Chondrocyte (in vitro differentiated cells): ENCODE results near the gene ITGB4. TPM values are rescaled to one million over a fixed set of nuclear protein-coding genes. Genes with fewer than 3 reads are reported as not detected.
"Not testable (repeated sequence)": the region's sequence is repeated elsewhere in the genome, so short reads cannot be mapped to it uniquely, and the experiment has no call there.

Source experiments
- DNase-seq: peaks from one replicate; pipeline ENCODE4 v3.0.0; 2021; ENCODE audit warnings: mixed read lengths, low spot score
- H3K27ac Mint-ChIP-seq: one replicate; pipeline ENCODE4 v1.8.0; 2021; ENCODE audit warnings: mild to moderate bottlenecking, moderate library complexity, mixed read lengths; ENCODE audit not compliant: unreplicated experiment
- H3K27me3 Mint-ChIP-seq: 2 replicates; pipeline ENCODE4 v1.8.0; 2021; ENCODE audit warnings: low read depth, mixed read lengths
- H3K36me3 Mint-ChIP-seq: 2 replicates; pipeline ENCODE4 v1.8.0; 2021; ENCODE audit warnings: low read depth, mixed read lengths
- H3K4me1 Mint-ChIP-seq: 2 replicates; pipeline ENCODE4 v1.8.0; 2021; ENCODE audit warnings: low read depth, mild to moderate bottlenecking, mixed read lengths
- H3K4me3 Mint-ChIP-seq: one replicate; pipeline ENCODE4 v1.8.0; 2021; ENCODE audit warnings: mild to moderate bottlenecking, moderate library complexity, mixed read lengths; ENCODE audit not compliant: unreplicated experiment
- H3K9me3 Mint-ChIP-seq: 2 replicates; pipeline ENCODE4 v1.8.0; 2021; ENCODE audit warnings: low read depth, mixed read lengths
- CTCF ChIP-seq: fragments of 200-600 bp; sonication (generic); IDR thresholded peaks from 2 replicates; pipeline ENCODE4 v1.5.0; 2021; ENCODE audit warnings: antibody characterized with exemption, mild to moderate bottlenecking, moderate library complexity
- total RNA-seq: library from RNA; stranded (reverse); gene quantifications from 3 replicates; pipeline ENCODE4 v1.2.1, GENCODE V29; 2021

Gene ITGB4
- total RNA-seq, 1 donor from 2014 or later, result 5.6 TPM

- TF ChIP-seq CTCF, result no peak
- no peaks in the 10 kb centered on the region for H3K9me3 Mint-ChIP-seq
- no peaks in the 10 kb centered on the region for H3K27me3 Mint-ChIP-seq
- H3K27ac Mint-ChIP-seq, result no peak overlapping the region
- peaks cover 6% of the 10 kb centered on the region for H3K4me1 Mint-ChIP-seq
- DNase-seq, result no peak
- H3K36me3 Mint-ChIP-seq, result no peaks in the 10 kb centered on the region
- no peak overlapping the region for H3K4me3 Mint-ChIP-seq
These were observed 35.3 kb downstream of the ITGB4 start for GRCh38 chr17:75756451-75757085.

GRCh38 chr17:75757086-75757681 is 35.9 kb downstream of the ITGB4 start:
- Mint-ChIP-seq H3K27me3 (no peaks in the 10 kb centered on the region), H3K9me3 (no peaks in the 10 kb centered on the region), H3K4me1 (peaks cover 6% of the 10 kb centered on the region), H3K4me3 (no peak overlapping the region), H3K27ac (no peak overlapping the region), H3K36me3 (no peaks in the 10 kb centered on the region)
- TF ChIP-seq CTCF, result no peak
- no peak for DNase-seq

GRCh38 chr17:75758131-75758905 is 37.1 kb downstream of the ITGB4 start:
- Mint-ChIP-seq H3K4me1 (peaks cover 6% of the 10 kb centered on the region), H3K27me3 (no peaks in the 10 kb centered on the region), H3K36me3 (peaks cover 1% of the 10 kb centered on the region), H3K9me3 (no peaks in the 10 kb centered on the region), H3K27ac (no peak overlapping the region), H3K4me3 (no peak overlapping the region)
- TF ChIP-seq CTCF, result peak; percentile 67
- no peak for DNase-seq

- peak; percentile 46 for DNase-seq
- no peaks in the 10 kb centered on the region for H3K27me3 Mint-ChIP-seq
- no peak for TF ChIP-seq CTCF
These were observed 38.2 kb downstream of the ITGB4 start for GRCh38 chr17:75759457-75759856.

GRCh38 chr17:75759978-75760640 is 38.9 kb downstream of the ITGB4 start:
- not testable (repeated sequence) for H3K9me3 Mint-ChIP-seq, H3K4me1 Mint-ChIP-seq, H3K36me3 Mint-ChIP-seq, H3K27me3 Mint-ChIP-seq, H3K4me3 Mint-ChIP-seq, H3K27ac Mint-ChIP-seq
- peak; percentile 7 for DNase-seq

More at GRCh38 chr17:75759457-75759856, 38.2 kb downstream of the ITGB4 start:
- Mint-ChIP-seq H3K4me1 (peaks cover 10% of the 10 kb centered on the region), H3K9me3 (no peaks in the 10 kb centered on the region), H3K27ac (no peak overlapping the region), H3K36me3 (peaks cover 1% of the 10 kb centered on the region), H3K4me3 (no peak overlapping the region)
